GM10266 (cell line): Measurements from ENCODE around the gene ERN2.
"Not testable (repeated sequence)": the region's sequence is repeated elsewhere in the genome, so short reads cannot be mapped to it uniquely, and the experiment has no call there.

Experiments used
- DNase-seq: peaks from one replicate; pipeline ENCODE4 v3.0.0; 2012; ENCODE audit errors: extremely low spot score
- CTCF ChIP-seq: IDR thresholded peaks from 2 replicates; pipeline ENCODE4 v1.5.1; 2012; ENCODE audit warnings: mild to moderate bottlenecking, low read depth; ENCODE audit not compliant: control insufficient read depth, insufficient read depth; ENCODE audit errors: missing control alignments

The ERN2 gene

GRCh38 chr16:23712976-23713375 is at the start of gene ERN2:
Gene ERN2 (minus strand): TSS chr16:23713222. CDS start chr16:23713187, 35 bp downstream.
- TF ChIP-seq CTCF, result no peak
- no peak for DNase-seq

DNA sequence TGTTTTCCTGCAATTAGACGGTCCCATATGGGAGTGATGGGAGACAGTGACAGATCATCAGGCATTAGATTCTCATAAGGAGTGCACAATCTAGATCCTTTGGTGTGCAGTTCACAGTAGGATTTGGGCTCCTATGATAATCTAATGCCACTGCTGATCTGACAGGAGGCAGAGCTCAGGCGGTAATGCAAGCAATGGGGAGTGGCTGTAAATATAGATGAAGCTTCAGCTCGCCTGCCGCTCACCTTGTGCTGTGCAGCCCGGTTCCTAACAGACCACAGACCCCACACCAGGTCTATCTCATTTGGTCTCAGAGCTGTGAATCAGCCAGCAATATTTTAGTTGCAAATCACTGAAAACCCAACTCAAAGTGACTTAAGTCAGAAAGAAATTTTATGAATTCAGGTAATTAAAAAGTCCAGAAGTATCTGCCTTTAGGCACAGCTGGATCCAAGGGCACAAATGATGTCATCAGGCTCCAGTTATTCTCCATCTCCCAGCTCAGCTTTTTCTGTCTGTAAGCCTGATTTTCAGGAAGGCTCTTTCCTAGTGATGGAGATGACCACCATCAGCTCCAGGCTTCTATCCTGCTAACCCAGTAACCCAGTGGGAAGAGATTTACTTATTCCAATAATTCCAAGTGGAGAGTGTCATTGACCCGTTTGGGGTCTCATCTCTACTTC is 45.1 kb upstream of the ERN2 start:
- no peak for DNase-seq

GRCh38 chr16:23757116-23757515 is 44.1 kb upstream of the ERN2 start:
- DNase-seq, result no peak

More for the DNA sequence above, 45.1 kb upstream of the ERN2 start:
- no peak for TF ChIP-seq CTCF

DNA sequence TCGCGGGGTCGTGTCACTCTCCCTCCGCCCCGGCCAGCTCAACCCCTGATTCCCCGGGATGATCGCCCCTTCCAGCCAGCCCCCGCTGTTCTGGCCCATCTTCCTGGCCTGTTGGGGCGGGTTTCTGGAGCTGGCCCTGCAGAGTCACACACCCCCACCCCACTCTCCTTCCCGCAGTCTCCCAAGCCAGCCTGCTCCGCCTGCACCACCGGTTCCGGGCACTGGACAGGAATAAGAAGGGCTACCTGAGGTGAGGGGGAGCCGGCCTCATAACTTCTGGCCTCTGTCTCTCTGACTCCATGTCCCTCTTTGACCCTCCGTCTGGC is 42.4 kb upstream of the ERN2 start:
- no peak for DNase-seq
- TF ChIP-seq CTCF, result no peak

More at GRCh38 chr16:23757116-23757515, 44.1 kb upstream of the ERN2 start:
- TF ChIP-seq CTCF, result no peak

GRCh38 chr16:23754594-23755483 is 41.8 kb upstream of the ERN2 start, which contains the start of gene CHP2:
Gene CHP2 (plus strand): TSS chr16:23755026. CDS start chr16:23755050, 24 bp downstream.
- no peak for DNase-seq
- TF ChIP-seq CTCF, result no peak

DNA sequence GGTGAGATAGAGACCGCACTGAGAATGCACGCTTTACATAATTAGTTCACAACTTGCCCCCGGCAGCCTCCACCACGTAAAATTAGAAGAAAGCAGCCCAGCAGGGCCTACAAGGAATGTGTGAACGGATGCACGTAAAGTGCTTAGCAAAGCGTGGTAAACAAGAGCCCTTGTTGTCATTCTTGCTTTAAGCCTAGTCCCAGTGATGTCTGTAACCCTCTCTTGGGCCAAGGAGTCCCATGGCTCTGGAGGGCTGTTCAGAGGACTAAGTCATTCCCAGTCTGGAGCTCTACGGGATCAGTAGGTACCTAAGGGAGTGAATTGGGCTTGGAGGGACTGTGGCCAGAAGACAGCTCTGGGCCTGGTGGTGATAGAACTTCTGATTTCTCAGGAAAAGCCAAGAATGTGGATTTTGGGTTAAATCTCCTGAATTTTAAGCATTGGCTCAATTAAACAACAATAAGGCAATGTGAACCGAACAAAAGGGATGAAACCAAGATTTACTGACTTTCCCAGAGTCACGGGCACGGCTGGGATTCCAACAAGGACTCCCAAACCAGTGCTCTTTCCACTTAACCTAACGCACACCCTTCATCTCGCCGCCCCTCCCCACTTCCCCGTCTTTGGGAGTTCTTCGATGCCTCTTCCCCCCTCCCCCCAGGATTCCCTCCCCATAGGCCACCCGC is 41.0 kb upstream of the ERN2 start:
- no peak for DNase-seq
- TF ChIP-seq CTCF, result no peak

DNA sequence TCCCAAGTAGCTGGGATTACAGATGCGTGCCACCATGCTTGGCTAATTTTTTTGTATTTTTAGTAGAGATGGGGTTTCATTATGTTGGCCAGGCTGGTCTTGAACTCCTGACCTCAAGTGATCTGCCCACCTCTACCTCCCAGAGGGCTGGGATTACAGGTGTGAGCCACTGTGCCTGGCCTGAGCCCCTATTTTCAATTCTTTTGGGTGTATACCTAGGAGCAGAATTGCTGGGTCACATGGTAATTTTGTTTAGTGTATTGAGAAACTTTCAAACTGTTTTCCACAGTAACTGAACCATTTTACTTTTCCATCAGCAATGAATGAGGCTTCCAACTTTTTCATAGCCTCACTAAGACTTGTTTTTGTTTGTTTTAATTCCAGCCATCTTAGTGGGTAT is 38.0 kb upstream of the ERN2 start:
- not testable (repeated sequence) for DNase-seq
